HG02588 (cell line): ENCODE measurements around the gene GPA33.
"Not testable (repeated sequence)": the region's sequence is repeated elsewhere in the genome, so short reads cannot be mapped to it uniquely, and the experiment has no call there.

ENCODE experiments used
- ATAC-seq: cut with Tn5 transposase; IDR thresholded peaks from one replicate; pipeline ENCODE4 v1.9.1; 2021; ENCODE audit warnings: mild to moderate bottlenecking, moderate library complexity; ENCODE audit not compliant: unreplicated experiment

Gene GPA33

DNA sequence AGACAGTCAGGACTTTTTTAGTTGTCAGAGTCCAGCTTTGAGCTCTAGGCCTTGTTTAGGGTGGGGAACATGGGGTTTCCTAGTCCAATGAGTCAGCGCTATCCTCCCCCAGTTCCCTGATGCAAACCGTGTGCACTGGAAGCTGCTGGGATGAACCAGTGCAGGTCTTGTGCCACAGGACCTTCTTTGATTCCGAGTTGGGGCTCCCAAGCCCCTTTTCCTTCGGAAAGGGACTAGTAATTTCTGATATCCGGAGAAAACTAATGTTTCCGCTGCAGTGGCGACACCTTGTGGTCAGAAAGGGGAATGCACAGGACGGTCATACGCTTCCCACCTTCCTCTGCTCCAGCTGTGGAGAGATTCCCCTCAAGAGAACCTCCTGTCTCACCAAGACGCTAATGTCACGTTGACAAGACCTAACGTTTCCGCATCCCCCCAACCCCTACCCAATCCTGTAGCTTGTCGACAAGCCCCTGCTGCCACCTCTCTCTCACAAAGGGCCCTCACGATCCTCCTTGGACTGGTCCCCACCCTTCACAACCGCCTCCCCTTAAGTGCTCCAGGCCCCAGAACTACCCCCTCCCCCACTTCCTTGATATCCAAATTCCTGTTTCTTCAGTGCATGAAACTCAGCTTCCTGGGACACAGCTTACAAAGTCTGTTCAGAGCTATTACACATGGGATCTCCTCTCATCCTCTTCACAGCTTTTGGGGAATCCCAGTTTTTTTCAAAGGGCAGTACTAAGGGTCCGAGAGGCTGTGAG, 30.9 kb downstream of the GPA33 start:
- no peak for ATAC-seq

DNA sequence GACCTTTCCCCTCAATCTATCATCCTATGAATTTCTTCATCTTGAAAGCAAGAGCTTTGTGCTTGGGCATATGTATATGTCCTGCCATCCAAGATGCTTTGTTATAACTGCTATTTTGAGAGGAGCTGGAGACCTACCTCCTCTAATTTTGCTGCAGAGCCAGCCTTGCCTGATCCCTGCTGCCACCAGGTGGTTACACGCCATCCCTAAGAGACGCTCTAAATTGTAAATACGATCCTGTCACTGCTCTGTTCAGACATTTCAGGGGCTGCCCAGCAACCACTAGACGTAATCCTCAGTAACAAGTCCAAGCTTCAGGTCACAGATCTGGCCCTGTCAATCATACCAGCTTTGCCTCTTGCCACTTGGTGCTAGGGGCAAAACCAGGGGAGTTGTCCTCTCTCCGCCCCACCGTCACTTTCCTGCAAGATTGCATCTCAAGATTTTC, 32.9 kb downstream of the GPA33 start:
- peak; percentile 60 for ATAC-seq

DNA sequence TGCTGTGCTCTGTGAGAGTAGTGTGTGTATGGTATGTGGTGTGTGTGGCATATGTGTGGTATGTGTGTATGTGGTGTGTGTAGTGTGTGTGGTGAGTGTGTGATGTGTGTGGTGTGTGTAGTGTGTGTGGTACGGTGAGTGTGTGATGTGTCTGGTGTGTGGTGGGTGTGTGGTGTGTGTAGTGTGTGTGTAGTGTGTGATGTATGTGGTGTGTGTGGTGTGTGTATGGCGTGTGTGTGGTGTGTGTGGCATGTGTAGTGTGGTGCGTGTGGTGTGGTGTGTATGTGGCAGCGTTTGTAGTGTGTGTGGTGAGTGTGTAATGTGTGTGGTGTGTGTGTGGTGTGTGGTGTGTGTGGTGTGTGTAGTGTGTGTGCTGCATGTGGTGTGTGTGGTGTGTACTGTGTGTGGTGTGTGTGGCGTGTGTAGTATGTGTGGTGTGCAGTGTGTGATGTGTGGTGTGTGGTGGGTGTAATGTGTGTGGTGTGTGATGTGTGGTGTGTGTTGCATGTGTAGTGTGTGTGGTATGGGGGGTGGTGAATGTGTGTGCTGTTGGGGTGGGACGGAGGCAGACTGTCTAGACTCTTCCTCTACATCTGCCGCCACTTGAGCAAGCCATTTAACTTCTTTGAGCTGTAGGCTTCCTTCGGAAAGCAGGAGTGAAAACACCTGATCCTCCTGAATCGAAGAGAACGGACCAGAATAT, 33.5 kb downstream of the GPA33 start:
- no peak for ATAC-seq

DNA sequence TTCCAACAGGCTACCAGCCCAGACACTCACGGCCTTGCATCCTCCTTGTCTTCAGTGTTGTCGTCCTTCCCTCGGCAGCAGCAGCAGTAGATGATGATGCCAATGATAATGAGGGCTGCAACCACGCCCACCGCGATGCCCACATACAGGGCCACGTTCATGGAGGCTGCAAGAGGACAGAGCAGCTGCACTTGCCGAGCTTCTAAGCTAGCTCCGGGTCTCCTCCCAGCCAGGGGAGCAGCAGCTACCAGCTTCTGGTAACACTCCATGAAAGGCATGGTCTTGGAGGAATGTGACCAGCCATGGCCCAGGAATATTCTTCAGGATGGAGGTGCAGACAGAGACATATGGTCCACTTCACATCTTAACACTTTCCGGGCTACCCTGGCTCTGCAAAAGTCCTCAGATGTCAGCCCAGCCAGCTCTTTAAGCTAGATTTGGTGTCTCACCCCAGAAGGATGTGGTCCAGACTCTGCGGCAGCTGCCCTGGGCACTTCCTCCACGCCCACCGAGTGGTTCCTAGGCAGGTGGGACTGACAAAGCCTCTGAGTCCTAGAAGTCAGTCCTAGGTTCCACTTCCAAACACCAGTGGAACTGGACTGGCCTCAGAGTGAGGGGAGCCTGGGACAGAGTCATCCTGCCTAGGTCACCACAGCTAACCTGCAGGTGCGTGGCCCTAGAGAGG, 35.1 kb downstream of the GPA33 start:
- ATAC-seq: no peak

DNA sequence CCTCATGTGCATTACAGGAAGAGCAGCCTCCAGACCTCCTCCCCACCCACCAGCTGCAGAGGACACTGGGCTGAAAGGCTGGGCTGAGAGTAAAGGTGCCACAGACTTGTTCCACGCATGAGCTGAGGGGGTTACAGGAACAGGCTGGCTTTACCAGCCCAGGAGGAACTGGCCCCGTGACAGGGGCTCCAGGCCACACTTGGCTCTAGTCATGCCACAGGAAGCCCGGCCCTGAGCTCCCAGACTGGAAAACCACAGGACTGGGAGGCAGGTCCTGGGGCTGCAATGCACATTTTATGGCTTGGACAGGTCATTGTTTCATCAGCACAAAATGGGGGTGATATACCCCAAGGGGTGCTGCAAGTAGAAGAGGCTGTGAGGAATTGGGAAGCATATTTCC, 35.6 kb downstream of the GPA33 start:
- no peak for ATAC-seq

DNA sequence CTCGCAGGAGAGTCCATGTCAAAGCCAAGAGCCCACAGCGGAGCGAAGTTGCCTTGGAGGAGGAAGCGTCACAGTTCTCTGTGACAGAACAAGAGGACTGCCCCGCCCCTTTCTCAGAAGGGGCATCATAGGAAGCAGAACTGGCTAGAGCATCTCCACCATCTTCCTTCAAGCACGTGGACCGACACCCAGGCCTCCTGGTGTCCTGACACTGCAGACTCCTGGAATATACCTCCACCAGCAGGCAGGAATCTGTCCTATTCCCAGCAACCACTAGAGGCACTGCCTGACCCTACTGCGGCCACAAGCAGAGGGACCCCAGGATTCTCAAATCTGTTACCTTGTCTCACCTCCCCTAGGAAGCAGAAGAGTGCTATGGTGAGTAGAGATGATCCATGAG, 37.8 kb downstream of the GPA33 start:
- ATAC-seq: no peak

DNA sequence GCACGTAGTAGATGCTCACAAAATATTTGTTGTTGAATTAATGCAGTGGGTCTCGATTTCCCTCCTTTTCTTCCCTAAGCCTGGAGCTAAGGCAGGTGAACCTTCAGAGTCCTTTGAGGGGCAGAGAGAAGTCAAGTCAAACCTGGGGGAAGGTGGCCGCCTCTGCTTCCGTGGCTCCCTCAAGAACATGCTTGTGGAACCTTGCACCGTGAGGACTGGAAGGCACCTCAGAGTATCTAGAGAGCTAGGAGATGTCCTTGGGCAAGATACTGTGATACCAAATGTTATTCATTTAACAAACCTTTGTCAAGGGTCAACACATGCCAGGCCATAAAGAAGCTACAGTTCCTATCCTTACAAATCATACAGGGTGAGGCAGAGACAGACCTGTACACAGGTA, 38.3 kb downstream of the GPA33 start:
- no peak for ATAC-seq

DNA sequence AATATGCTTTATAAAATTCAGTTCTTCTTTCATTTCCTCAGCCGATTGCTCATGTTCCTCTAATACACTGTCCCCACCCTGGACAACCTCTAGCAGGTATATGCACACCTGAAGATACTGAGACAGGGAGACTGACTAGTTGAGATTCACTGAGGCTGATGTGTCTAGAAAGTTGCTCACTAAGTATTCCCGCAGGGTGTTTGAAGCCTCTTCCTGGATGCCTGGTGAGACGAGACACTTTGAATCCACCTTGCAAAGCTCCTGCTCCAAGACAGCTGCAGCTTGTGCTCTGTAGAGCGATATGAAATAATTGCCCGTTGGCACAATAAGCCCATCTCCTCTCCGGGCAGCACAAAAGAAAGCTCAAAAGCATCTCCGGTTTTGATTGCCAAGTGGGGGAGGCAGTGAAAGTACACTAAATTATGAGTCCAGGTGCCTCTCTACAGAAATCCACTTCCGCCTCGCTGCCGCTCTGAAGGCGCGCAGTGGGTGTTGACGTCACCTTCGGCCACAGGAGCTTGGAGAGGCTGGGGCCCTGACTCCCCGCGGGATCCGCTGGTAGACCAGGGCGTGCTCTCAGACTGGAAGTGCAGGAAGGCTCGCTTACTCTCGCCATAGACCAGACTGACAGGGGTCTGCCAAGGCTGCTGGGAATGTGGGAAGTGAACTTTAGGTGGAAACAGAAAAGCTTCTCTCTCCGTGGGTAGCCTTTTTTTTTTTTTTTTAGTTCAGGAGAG, 46.3 kb downstream of the GPA33 start:
- ATAC-seq: peak; percentile 98

DNA sequence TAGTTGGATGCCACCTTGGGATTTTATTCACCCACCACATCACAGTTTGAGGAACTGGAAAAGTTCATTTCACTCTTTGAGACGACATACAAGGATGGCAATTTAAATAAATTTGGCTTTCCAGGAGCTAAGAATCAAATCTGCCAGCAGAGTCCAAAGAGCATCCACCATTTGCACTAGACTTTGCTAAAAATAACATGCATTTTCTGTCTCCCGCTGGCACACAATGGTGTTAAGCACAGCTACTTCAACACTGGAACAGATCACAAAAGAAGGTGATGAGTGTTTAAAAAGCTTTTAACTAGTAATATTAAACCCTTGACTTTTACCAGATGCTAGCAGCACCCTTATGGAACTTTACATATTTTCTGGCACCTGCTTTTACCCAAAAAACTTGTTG, 56.5 kb downstream of the GPA33 start:
- ATAC-seq: no peak

DNA sequence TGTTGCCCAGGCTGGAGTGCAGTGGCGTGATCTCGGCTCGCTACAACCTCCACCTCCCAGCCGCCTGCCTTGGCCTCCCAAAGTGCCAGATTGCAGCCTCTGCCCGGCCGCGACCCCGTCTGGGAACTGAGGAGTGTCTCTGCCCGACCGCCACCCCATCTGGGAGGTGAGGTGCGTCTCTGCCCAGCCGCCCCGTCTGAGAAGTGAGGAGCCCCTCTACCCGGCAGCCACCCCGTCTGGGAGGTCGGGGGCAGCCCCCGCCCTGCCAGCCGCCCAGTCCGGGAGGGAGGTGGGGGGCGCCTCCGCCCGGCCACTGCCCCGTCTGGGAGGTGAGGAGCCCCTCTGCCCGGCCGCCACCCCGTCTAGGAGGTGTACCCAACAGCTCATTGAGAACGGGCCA, 60.6 kb downstream of the GPA33 start:
- not testable (repeated sequence) for ATAC-seq

DNA sequence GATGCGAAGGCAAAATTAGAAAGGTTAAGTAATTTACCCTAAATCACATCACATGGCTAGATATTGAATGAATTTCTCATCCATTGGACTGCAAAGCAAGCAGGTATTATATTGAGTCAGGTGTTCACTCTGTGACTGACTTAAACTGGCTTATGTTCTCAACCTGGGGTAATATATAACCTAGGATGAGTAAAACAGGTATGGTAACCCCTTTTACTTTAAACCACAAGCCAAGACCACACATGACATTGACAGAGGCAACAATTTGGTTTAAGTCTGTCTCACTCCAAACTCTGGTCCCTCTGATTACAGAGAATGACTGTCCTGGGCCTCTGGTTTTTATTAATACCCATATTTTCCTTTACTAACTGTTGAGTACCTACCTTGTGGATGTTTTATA, 67.8 kb downstream of the GPA33 start:
- ATAC-seq: no peak

DNA sequence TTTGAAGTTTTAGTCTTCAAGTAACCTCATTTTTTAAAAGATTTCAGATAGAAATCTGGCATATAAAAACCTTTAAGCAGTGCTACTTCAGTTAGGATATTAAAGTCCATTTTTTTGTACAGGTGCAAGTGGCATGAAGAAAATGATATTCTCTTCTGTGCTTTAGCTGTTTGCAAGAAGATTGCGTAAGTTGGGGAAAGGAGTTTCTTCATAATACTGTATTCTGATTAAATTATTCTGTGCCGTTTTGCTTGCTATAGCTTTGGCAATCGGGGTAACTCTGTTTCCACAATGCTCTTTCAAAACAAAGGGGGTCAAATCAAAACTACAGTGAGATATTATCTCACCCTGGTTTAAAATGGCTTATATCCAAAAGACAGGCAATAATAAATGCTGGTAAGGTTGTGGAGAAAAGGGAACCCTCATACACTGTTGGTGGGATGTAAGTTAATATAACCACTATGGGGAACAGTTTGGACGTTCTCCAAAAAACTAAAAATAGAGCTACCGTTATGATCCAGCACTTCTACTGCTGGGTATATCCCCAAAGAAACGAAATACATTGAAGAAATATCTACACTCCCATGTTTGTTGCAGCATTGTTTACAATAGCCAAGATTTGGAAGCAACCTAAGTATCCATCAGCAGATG, 74.0 kb downstream of the GPA33 start:
- ATAC-seq: no peak

DNA sequence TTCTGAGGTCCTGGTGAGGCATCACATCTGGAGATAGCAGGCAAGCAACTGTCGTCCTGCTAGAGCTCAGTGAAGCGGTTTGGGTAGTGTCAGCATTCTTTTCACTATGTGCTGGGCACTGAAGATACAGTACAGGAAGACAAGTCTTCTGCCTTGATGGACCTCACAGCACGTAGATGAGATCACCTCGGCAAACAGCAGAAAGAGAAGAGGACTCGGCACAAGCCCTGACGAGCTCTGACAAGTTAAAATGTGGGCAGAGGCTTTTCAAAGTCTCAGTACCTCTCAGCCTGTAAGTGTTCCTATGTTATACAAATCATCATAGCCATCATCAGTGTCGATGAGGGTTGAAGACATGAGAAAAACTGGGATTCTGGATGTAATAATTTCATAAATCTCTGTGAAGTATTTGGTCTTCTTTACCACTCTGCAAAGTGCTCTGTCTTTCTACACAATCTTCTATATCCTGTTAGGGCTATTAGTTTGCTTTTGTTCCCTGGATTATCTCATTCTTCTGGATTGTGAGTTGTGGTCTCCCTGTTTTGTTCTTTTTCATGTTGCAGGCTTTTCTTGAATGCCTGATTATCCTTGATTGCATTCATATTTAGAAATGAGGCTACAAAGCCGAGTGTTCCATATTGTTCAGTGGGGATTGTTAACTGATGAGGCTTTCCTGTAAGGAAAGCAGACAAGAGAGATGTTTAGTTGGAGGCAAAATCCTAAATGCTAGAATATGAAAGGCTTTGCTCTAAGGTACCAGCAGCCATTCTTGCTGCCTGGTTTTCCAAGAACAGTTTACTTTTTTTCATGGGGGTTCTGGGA, 76.9 kb downstream of the GPA33 start:
- ATAC-seq: no peak

DNA sequence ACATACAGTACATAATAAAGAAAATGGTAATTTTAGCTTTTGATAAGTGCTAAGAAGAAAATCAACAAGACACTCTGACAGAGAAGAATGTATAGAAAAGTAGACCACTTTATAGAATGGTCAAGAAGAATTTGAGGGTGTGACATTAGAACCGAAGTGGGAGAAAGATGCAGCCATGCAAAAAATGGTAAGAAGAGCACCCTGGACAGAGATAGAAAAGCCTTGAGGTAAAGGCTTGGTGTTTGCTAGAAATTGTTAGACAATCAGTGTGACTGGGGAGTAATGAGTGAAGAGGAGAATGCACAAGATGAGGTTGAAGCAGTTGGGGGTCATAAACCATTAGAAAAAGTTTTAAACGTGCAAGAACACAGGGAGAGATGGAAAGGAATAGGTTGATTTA, 77.6 kb downstream of the GPA33 start:
- ATAC-seq: no peak

DNA sequence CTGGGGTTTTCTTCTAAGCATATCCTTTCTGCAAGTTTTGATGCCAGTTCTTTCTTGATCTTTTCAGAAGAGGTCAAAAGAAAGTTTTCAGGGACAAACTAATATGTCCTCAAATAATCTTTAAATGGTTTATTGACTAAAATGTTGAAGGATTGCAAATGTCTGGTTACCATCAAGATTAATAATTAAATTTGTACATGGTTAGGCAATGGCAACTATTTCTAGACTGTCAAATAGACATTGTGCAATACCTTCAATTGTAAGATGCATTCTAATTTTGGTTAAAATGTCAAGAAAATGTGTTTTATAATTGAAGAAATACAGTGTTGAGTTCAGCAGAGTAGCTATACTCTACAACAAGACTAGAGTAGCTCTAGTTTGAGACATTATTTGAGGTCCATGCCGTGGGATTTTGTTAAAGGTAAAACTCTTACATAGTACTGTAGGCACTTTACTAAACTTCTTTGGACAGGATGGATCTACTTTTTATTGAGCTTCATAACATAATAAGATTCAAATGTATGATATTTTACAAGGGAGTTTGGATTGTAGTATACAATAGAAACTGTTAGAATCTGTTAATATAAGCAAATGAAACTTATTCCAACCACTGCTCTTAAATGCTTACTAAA, 78.5 kb downstream of the GPA33 start:
- no peak for ATAC-seq

DNA sequence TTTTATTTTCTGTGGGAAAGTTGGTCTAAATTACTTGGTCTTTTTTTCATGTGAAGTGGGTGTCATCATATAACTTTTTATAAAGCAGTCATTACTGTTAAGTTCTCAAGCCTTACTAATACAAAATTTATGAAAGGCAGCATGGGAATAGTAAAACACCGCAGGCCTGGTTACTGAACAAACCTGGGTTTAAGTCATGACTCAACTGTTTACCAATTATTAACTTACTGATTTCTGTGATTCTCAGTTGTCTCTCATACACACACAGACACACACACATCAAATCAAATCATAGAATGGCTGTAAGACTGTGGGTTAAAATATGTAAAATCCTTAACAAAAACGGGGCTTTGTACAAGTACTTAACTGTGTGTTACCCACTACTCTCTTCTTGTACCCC, 86.5 kb downstream of the GPA33 start:
- ATAC-seq: no peak
